Gastroesophageal sphincter (tissue), 4 donors: Measurements from ENCODE around the gene PKN1. TPM values are rescaled to one million over a fixed set of nuclear protein-coding genes. Genes with fewer than 3 reads are reported as not detected.

Experiments used
- ATAC-seq: fragments of 150-250 bp; one replicate; pipeline ENCODE4 v1.9.1; 2016; ENCODE audit warnings: mild to moderate bottlenecking, moderate library complexity
- H3K27ac ChIP-seq, 4 donors: fragments of 200-600 bp; sonication (generic) in 3 of 4; 1 replicate in 3 of 4; 2 replicates in 1 of 4; pipeline ENCODE4 v1.5.1; 2016 to 2019
- H3K27me3 ChIP-seq: fragments of 200-600 bp; sonication (generic); one replicate; pipeline ENCODE4 v1.5.1; 2019
- H3K36me3 ChIP-seq, 2 donors: fragments of 200-600 bp; sonication (generic); one replicate each; pipeline ENCODE4 v1.5.1; 2019; ENCODE audit warnings: control low read depth in 1 of 2
- H3K4me1 ChIP-seq, 3 donors: fragments of 200-600 bp; sonication (generic); 1 replicate in 2 of 3; 2 replicates in 1 of 3; pipeline ENCODE4 v1.5.1; 2016 to 2019; ENCODE audit warnings: control low read depth in 2 of 3
- H3K4me3 ChIP-seq, 2 donors: fragments of 200-600 bp; sonication (generic); one replicate each; pipeline ENCODE4 v1.5.1; 2019; ENCODE audit warnings: mild to moderate bottlenecking in 1 of 2, moderate library complexity in 1 of 2
- H3K9me3 ChIP-seq, 3 donors: fragments of 200-600 bp; sonication (generic); one replicate each; pipeline ENCODE4 v1.5.1; 2017 to 2019; ENCODE audit warnings: control low read depth in 2 of 3
- EP300 ChIP-seq: sonication (generic); formaldehyde crosslinking; IDR thresholded peaks from one replicate; pipeline ENCODE4 v1.6.1; 2017; ENCODE audit warnings: antibody characterized with exemption, mild to moderate bottlenecking
- POLR2A ChIP-seq, 2 donors: fragments of 450-650 bp; IDR thresholded peaks; one replicate each; pipeline ENCODE4 v1.6.1; 2017; ENCODE audit warnings: antibody characterized with exemption in 2 of 2, mild to moderate bottlenecking in 2 of 2, moderate library complexity in 1 of 2
- POLR2AphosphoS5 ChIP-seq: sonication (generic); formaldehyde crosslinking; IDR thresholded peaks from one replicate; pipeline ENCODE4 v1.6.1; 2017; ENCODE audit warnings: antibody characterized with exemption
- WGBS, 2 donors: methylation state at CpG; one replicate each; pipeline ENCODE4 v1.1.5; 2018; ENCODE audit warnings: low coverage in 1 of 2; 5-methylcytosine and 5-hydroxymethylcytosine counted together
- total RNA-seq, 4 donors: library from RNA; depleted of rRNA; stranded (reverse); fragments of >200 nt; gene quantifications; one replicate each; pipeline ENCODE4 v1.1.0, GENCODE V29; 2016
- TF ChIP-seq, protein P1 (sequence below), 4 experiments: fragments of 200-600 bp in 2 of 4; fragments of 450-650 bp in 2 of 4; sonication (generic) in 1 of 4; IDR thresholded peaks; one replicate each; pipeline ENCODE4 v1.5.1; 2017 to 2019; ENCODE audit warnings: antibody characterized with exemption in 4 of 4, mild to moderate bottlenecking in 2 of 4, moderate library complexity in 2 of 4

The PKN1 gene
- total RNA-seq, 4 donors from 2014 or later, result 98.2 to 286 (median 139) TPM

DNA sequence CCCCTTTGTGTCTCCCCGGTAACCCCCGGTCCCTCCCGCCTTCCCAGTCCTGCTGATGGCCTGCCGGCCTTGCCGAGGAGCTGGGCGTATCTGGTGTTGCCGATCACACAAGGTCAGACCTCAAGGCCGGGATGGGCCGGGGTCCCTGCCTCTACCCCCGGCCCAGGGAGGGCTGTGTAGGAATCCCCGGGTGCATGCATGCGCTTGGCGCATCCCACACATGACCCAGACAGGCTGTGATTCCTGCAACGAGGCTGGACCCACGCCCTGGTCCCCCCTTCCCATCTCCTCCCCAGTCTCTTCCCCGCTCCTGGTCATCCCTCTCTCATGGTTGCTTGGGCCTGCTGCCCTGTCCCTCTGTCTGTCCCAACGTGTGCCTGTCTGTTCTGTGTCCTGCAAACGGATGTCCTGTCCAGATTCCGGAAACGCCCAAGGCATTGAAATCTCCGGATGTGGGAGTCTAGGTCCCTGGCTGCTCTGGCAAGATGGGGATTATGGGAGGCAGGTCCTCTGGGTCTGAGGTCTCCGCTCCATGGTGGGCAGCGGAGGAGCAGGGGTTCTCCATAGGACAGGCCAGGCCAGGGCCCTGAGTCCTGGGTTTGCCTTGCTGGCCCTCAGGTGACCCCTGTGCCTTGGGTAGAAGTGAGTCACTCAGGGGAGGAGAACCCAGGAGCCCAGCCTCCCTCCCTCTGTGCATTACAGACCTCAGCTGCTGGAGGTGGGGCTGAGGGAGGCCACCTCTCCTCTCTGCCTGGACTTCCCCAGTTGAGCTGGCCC is 1.6 kb downstream of the PKN1 start:
- Histone ChIP-seq H3K36me3 (peaks cover 0 to 19% of the 10 kb centered on the region in 2 donors), H3K27ac (peak overlapping the region; percentile 88 to 96 (median 94)), H3K27me3 (no peaks in the 10 kb centered on the region), H3K4me1 (peaks cover 0 to 73% (median 26%) of the 10 kb centered on the region in 3 donors), H3K9me3 (no peaks in the 10 kb centered on the region), H3K4me3 (peak overlapping the region; percentile 93 to 97)
- WGBS, 2 donors, result 7 to 22% methylated on average over 3 to 14 of the region's 23 CpGs
- no peak for TF ChIP-seq POLR2AphosphoS5
- no peak for TF ChIP-seq POLR2A (IDR thresholded peaks at IDR 0.05)
- no peak for TF ChIP-seq EP300
- TF ChIP-seq, protein P1, sequence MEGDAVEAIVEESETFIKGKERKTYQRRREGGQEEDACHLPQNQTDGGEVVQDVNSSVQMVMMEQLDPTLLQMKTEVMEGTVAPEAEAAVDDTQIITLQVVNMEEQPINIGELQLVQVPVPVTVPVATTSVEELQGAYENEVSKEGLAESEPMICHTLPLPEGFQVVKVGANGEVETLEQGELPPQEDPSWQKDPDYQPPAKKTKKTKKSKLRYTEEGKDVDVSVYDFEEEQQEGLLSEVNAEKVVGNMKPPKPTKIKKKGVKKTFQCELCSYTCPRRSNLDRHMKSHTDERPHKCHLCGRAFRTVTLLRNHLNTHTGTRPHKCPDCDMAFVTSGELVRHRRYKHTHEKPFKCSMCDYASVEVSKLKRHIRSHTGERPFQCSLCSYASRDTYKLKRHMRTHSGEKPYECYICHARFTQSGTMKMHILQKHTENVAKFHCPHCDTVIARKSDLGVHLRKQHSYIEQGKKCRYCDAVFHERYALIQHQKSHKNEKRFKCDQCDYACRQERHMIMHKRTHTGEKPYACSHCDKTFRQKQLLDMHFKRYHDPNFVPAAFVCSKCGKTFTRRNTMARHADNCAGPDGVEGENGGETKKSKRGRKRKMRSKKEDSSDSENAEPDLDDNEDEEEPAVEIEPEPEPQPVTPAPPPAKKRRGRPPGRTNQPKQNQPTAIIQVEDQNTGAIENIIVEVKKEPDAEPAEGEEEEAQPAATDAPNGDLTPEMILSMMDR (IDR thresholded peaks at IDR 0.05), result no peak
- ATAC-seq, result peak; percentile 89

DNA sequence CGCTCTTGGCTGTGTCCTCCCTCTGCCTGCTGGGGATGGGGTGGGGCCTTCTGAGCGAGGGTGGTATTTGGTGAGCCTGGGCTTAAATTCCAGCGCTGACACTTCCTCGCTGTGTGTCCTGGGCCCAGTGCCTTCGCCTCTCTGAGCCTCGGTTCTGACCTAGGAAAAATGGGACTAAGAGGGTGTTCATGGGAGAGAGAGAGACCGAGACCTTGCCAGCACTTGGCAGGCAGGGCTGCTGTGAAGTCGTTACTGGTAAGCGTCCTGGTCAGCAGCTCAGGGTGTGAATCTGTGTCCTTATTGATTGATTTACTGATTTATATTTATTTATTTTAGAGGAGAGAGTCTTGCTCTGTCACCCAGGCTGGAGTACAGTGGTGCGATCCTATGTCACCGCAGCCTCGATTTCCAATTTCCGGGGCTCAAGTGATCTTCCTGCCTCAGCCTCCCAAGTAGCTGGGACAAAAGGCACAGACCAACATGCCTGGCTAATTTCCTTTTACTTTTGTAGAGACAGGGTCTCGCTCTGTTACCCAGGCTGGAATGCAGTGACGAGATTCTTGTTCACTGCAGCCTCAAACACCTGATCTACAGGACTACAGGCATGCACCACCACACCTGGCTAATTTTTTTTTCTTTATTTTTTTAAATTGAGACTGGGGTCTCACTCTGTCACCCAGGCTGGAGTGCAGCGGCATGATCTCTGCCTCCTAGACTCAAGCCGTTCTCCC is 2.4 kb downstream of the PKN1 start:
- 27 to 66% methylated on average over 7 to 8 of the region's 17 CpGs for WGBS, 2 donors
- H3K9me3 ChIP-seq, result no peaks in the 10 kb centered on the region
- H3K4me3 ChIP-seq, result peak overlapping the region in 1 of 2 donors; percentile 93
- peak overlapping the region in 3 of 4 donors; percentile 93 to 96 (median 94) for H3K27ac ChIP-seq
- peaks cover 0 to 81% (median 29%) of the 10 kb centered on the region in 3 donors for H3K4me1 ChIP-seq
- H3K27me3 ChIP-seq, result no peaks in the 10 kb centered on the region
- TF ChIP-seq POLR2A (IDR thresholded peaks at IDR 0.05) (no peak), EP300 (no peak), POLR2AphosphoS5 (no peak)
- TF ChIP-seq, protein P1 (IDR thresholded peaks at IDR 0.05), result no peak
- H3K36me3 ChIP-seq, result peaks cover 0 to 19% of the 10 kb centered on the region in 2 donors
- no peak for ATAC-seq

- Histone ChIP-seq H3K27ac (no peak overlapping the region), H3K9me3 (no peaks in the 10 kb centered on the region), H3K36me3 (peaks cover 0 to 41% of the 10 kb centered on the region in 2 donors), H3K27me3 (no peaks in the 10 kb centered on the region), H3K4me1 (peaks cover 0 to 80% (median 29%) of the 10 kb centered on the region in 3 donors), H3K4me3 (no peak overlapping the region)
- 67 to 96% methylated on average over 2 to 4 of the region's 7 CpGs for WGBS, 2 donors
- ATAC-seq, result no peak
- TF ChIP-seq POLR2A (IDR thresholded peaks at IDR 0.05), result no peak
- TF ChIP-seq, protein P1 (IDR thresholded peaks at IDR 0.05), result no peak
Observed at GRCh38 chr19:14437578-14438140, 4.6 kb downstream of the PKN1 start.

GRCh38 chr19:14439014-14439413 is 5.9 kb downstream of the PKN1 start:
- WGBS, 2 donors, result 68% methylated on average over 3 of the region's 9 CpGs; no CpG with 5 or more reads in 1 of the 2 donors
- TF ChIP-seq, protein P1 (IDR thresholded peaks at IDR 0.05), result no peak
- no peak for TF ChIP-seq EP300
- no peak for TF ChIP-seq POLR2AphosphoS5
- no peak for TF ChIP-seq POLR2A (IDR thresholded peaks at IDR 0.05)

More at GRCh38 chr19:14439014-14439413, 5.9 kb downstream of the PKN1 start:
- H3K36me3 ChIP-seq, result peaks cover 0 to 54% of the 10 kb centered on the region in 2 donors
- H3K4me3 ChIP-seq, result no peak overlapping the region
- ATAC-seq, result no peak
- peaks cover 0 to 74% (median 26%) of the 10 kb centered on the region in 3 donors for H3K4me1 ChIP-seq
- H3K27ac ChIP-seq, result no peak overlapping the region
- no peaks in the 10 kb centered on the region for H3K27me3 ChIP-seq
- no peaks in the 10 kb centered on the region for H3K9me3 ChIP-seq
